AG09319 (cell line): ENCODE data around the gene SRD5A1.

Source experiments
- DNase-seq: peaks from one replicate; pipeline ENCODE4 v3.0.0-alpha.2; 2010; ENCODE audit warnings: low read depth; ENCODE audit errors: extremely low read depth
- CTCF ChIP-seq: IDR thresholded peaks from 2 replicates; pipeline ENCODE4 v1.5.1; 2011; ENCODE audit warnings: low read depth, mild to moderate bottlenecking, inconsistent platforms, low read length, moderate library complexity

The SRD5A1 gene

GRCh38 chr5:6597557-6597956 lies 35.7 kb upstream of the SRD5A1 start:
- no peak for DNase-seq
- no peak for TF ChIP-seq CTCF

GRCh38 chr5:6598351-6598900 lies 34.8 kb upstream of the SRD5A1 start:
- no peak for DNase-seq
- TF ChIP-seq CTCF, result no peak

GRCh38 chr5:6599739-6600138 lies 33.5 kb upstream of the SRD5A1 start:
- no peak for TF ChIP-seq CTCF
- no peak for DNase-seq

- no peak for TF ChIP-seq CTCF
- DNase-seq, result no peak
Observed at GRCh38 chr5:6601271-6601670, 32.0 kb upstream of the SRD5A1 start.

- TF ChIP-seq CTCF, result no peak
Observed at GRCh38 chr5:6601816-6602215, 31.4 kb upstream of the SRD5A1 start.

GRCh38 chr5:6602441-6602840 lies 30.8 kb upstream of the SRD5A1 start:
- no peak for DNase-seq
- TF ChIP-seq CTCF, result no peak

More at GRCh38 chr5:6601816-6602215, 31.4 kb upstream of the SRD5A1 start:
- DNase-seq, result no peak

- DNase-seq, result no peak
- TF ChIP-seq CTCF, result no peak
Observed at GRCh38 chr5:6603643-6604042, 29.6 kb upstream of the SRD5A1 start.
